ENCODE data around the gene CREB3L1.

DNA sequence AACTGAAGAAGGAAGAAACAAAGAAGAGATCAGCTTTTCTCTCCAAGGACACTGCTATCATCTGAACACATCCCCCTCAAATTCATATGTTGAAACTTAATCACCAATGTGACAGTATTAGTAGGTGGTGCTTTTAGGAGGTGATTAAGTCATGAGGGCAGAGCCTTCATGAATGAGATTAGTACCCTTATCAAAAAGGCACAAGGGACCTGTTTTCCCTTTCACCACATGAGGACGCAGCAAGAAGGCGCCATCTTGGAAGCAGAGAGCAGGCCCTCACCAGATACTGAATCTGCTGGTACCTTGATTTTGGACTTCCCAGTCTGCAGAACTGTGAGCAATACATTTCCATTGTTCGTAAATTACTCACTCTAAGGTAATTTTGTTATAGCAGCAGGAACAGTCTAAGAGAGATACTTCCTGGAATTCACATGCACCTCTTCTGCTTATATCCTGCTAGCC, 20.9 kb upstream of the CREB3L1 start:
- TF ChIP-seq, protein P1, sequence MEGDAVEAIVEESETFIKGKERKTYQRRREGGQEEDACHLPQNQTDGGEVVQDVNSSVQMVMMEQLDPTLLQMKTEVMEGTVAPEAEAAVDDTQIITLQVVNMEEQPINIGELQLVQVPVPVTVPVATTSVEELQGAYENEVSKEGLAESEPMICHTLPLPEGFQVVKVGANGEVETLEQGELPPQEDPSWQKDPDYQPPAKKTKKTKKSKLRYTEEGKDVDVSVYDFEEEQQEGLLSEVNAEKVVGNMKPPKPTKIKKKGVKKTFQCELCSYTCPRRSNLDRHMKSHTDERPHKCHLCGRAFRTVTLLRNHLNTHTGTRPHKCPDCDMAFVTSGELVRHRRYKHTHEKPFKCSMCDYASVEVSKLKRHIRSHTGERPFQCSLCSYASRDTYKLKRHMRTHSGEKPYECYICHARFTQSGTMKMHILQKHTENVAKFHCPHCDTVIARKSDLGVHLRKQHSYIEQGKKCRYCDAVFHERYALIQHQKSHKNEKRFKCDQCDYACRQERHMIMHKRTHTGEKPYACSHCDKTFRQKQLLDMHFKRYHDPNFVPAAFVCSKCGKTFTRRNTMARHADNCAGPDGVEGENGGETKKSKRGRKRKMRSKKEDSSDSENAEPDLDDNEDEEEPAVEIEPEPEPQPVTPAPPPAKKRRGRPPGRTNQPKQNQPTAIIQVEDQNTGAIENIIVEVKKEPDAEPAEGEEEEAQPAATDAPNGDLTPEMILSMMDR (IDR thresholded peaks at IDR 0.05 in 4 of 5, conservative IDR thresholded peaks at IDR 0.05 in 1 of 5): no peak
- TF ChIP-seq POLR2A (IDR thresholded peaks at IDR 0.05): no peak

Data from gastrocnemius medialis (tissue), 4 donors.